Ishikawa (cell line): Measurements from ENCODE around the gene MAGEF1.

ENCODE experiments used
- CEBPB ChIP-seq: IDR thresholded peaks from 2 replicates; pipeline ENCODE4 v1.6.1; 2012
- CREB1 ChIP-seq: IDR thresholded peaks from 2 replicates; pipeline ENCODE4 v1.6.1; 2012; ENCODE audit warnings: low read depth
- EGR1 ChIP-seq: IDR thresholded peaks from 2 replicates; pipeline ENCODE4 v1.6.1; 2012
- EP300 ChIP-seq: IDR thresholded peaks from 2 replicates; pipeline ENCODE4 v1.6.1; 2012; ENCODE audit warnings: borderline replicate concordance
- FOXM1 ChIP-seq: IDR thresholded peaks from 2 replicates; pipeline ENCODE4 v1.6.1; 2012; ENCODE audit warnings: low read depth, borderline replicate concordance
- MAX ChIP-seq: IDR thresholded peaks from 2 replicates; pipeline ENCODE4 v1.6.1; 2012
- NFIC ChIP-seq: IDR thresholded peaks from 2 replicates; pipeline ENCODE4 v1.6.1; 2012
- RAD21 ChIP-seq: IDR thresholded peaks from 2 replicates; pipeline ENCODE4 v1.6.1; 2012; ENCODE audit warnings: low read depth
- REST ChIP-seq: IDR thresholded peaks from 2 replicates; pipeline ENCODE4 v1.6.1; 2012; ENCODE audit warnings: low read depth, mild to moderate bottlenecking
- TAF1 ChIP-seq: IDR thresholded peaks from 2 replicates; pipeline ENCODE4 v1.6.1; 2012; ENCODE audit warnings: low read depth, mild to moderate bottlenecking
- TCF12 ChIP-seq: IDR thresholded peaks from 2 replicates; pipeline ENCODE4 v1.6.1; 2012; ENCODE audit warnings: low read depth
- TEAD4 ChIP-seq: IDR thresholded peaks from 2 replicates; pipeline ENCODE4 v1.6.1; 2012
- USF1 ChIP-seq: IDR thresholded peaks from 2 replicates; pipeline ENCODE4 v1.6.1; 2012
- YY1 ChIP-seq: IDR thresholded peaks from 2 replicates; pipeline ENCODE4 v1.6.1; 2012; ENCODE audit warnings: low read depth
- ZBTB7A ChIP-seq: IDR thresholded peaks from 2 replicates; pipeline ENCODE4 v1.6.1; 2012; ENCODE audit warnings: low read depth

The MAGEF1 gene

GRCh38 chr3:184685646-184686045 lies 26.2 kb downstream of the MAGEF1 start:
- TF ChIP-seq USF1, result peak; percentile 29; the same call in 1 of the 2 replicates
- TF ChIP-seq EGR1, result no peak

GRCh38 chr3:184685055-184685454 lies 26.8 kb downstream of the MAGEF1 start:
- TF ChIP-seq TEAD4, result no peak
- no peak for TF ChIP-seq EGR1
- no peak for TF ChIP-seq MAX
- TF ChIP-seq TAF1, result no peak
- no peak for TF ChIP-seq TCF12
- no peak for TF ChIP-seq ZBTB7A
- TF ChIP-seq FOXM1, result no peak
- no peak for TF ChIP-seq CEBPB
- no peak for TF ChIP-seq CREB1
- no peak for TF ChIP-seq YY1
- no peak for TF ChIP-seq RAD21
- no peak for TF ChIP-seq USF1
- TF ChIP-seq NFIC, result no peak
- TF ChIP-seq REST, result no peak
- TF ChIP-seq EP300, result no peak

- TF ChIP-seq TAF1 (no peak), MAX (no peak), ZBTB7A (no peak)
These were observed 27.8 kb downstream of the MAGEF1 start for GRCh38 chr3:184683900-184684560.

- TF ChIP-seq NFIC (no peak), TEAD4 (no peak), CREB1 (no peak), TAF1 (no peak), USF1 (no peak), EGR1 (no peak), EP300 (no peak)
These were observed 28.6 kb downstream of the MAGEF1 start for GRCh38 chr3:184683234-184683633.

- TF ChIP-seq TAF1, result no peak
- no peak for TF ChIP-seq FOXM1
- TF ChIP-seq USF1, result no peak
- no peak for TF ChIP-seq REST
- no peak for TF ChIP-seq CEBPB
- TF ChIP-seq TEAD4, result no peak
- TF ChIP-seq NFIC, result no peak
- no peak for TF ChIP-seq TCF12
- no peak for TF ChIP-seq RAD21
- TF ChIP-seq MAX, result no peak
These were observed 29.2 kb downstream of the MAGEF1 start for GRCh38 chr3:184682671-184683070.
